ENCODE data around the gene FCRL6.

DNA sequence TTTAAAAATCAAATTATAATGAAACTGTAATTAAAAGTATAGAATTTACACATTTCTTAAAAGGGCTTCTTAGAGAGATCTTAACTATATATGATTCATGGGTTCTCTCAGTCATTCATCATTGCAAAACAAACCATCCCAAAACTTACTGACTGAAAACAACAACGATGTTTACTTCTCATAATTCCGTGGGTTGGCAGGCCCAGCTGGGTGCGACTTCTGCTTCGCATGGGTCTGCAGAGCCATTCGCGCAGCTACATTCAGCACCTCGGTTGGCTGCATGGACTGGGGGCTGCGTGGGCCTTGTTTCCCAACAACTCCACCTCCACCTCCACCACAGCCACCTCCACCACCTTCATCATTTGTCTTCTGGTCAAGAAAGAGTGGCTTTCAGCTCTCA is 28.6 kb downstream of the FCRL6 start:
- TF ChIP-seq EP300 (IDR thresholded peaks at IDR 0.05) (no peak), POLR2A (IDR thresholded peaks at IDR 0.05; ENCODE audit: low read depth) (no peak)
- TF ChIP-seq, protein P1, sequence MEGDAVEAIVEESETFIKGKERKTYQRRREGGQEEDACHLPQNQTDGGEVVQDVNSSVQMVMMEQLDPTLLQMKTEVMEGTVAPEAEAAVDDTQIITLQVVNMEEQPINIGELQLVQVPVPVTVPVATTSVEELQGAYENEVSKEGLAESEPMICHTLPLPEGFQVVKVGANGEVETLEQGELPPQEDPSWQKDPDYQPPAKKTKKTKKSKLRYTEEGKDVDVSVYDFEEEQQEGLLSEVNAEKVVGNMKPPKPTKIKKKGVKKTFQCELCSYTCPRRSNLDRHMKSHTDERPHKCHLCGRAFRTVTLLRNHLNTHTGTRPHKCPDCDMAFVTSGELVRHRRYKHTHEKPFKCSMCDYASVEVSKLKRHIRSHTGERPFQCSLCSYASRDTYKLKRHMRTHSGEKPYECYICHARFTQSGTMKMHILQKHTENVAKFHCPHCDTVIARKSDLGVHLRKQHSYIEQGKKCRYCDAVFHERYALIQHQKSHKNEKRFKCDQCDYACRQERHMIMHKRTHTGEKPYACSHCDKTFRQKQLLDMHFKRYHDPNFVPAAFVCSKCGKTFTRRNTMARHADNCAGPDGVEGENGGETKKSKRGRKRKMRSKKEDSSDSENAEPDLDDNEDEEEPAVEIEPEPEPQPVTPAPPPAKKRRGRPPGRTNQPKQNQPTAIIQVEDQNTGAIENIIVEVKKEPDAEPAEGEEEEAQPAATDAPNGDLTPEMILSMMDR (IDR thresholded peaks at IDR 0.05), result no peak
